ENCODE results near the gene HP.
A peak's percentile ranks its signal among the peaks of the same experiment; 100 is the strongest.

HP gene

GRCh38 chr16:72042157-72042660 lies 12.1 kb upstream of the HP start:
- no peaks in the 10 kb centered on the region for H3K36me3 ChIP-seq (ENCODE audit: insufficient read depth, low read length)
- H3K9me3 ChIP-seq (ENCODE audit: insufficient read depth, low read depth, low read length): no peaks in the 10 kb centered on the region
- peaks cover 9% of the 10 kb centered on the region for H3K4me1 ChIP-seq (ENCODE audit: insufficient read depth, low read length, poor library complexity, severe bottlenecking)
- no peaks in the 10 kb centered on the region for H3K27me3 ChIP-seq (ENCODE audit: insufficient read depth, low read length, poor library complexity, severe bottlenecking)
- peak overlapping the region; percentile 29 for H3K4me2 ChIP-seq (ENCODE audit: low read depth, low read length, poor library complexity, severe bottlenecking)
- no peaks in the 10 kb centered on the region for H3F3A ChIP-seq (ENCODE audit: low read depth)
- TF ChIP-seq, protein P1, sequence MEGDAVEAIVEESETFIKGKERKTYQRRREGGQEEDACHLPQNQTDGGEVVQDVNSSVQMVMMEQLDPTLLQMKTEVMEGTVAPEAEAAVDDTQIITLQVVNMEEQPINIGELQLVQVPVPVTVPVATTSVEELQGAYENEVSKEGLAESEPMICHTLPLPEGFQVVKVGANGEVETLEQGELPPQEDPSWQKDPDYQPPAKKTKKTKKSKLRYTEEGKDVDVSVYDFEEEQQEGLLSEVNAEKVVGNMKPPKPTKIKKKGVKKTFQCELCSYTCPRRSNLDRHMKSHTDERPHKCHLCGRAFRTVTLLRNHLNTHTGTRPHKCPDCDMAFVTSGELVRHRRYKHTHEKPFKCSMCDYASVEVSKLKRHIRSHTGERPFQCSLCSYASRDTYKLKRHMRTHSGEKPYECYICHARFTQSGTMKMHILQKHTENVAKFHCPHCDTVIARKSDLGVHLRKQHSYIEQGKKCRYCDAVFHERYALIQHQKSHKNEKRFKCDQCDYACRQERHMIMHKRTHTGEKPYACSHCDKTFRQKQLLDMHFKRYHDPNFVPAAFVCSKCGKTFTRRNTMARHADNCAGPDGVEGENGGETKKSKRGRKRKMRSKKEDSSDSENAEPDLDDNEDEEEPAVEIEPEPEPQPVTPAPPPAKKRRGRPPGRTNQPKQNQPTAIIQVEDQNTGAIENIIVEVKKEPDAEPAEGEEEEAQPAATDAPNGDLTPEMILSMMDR (conservative IDR thresholded peaks at IDR 0.05; ENCODE audit: low read length): no peak
- no peak for TF ChIP-seq EZH2phosphoT487 (IDR thresholded peaks at IDR 0.05; ENCODE audit: borderline replicate concordance)
- H3K79me2 ChIP-seq (ENCODE audit: insufficient read depth, low read length): no peaks in the 10 kb centered on the region
- no peaks in the 10 kb centered on the region for H4K20me1 ChIP-seq (ENCODE audit: insufficient read depth, low read length, poor library complexity, severe bottlenecking)
- no peak overlapping the region for H2AFZ ChIP-seq (ENCODE audit: low read length)
- no peak overlapping the region for H3K9ac ChIP-seq (ENCODE audit: low read depth, low read length, poor library complexity, severe bottlenecking)
- no peak overlapping the region for H3K4me3 ChIP-seq (ENCODE audit: low read length, poor library complexity, severe bottlenecking)
- H3K9me2 ChIP-seq (replicated peaks; ENCODE audit: low read depth, low read length): no peaks in the 10 kb centered on the region

DNA sequence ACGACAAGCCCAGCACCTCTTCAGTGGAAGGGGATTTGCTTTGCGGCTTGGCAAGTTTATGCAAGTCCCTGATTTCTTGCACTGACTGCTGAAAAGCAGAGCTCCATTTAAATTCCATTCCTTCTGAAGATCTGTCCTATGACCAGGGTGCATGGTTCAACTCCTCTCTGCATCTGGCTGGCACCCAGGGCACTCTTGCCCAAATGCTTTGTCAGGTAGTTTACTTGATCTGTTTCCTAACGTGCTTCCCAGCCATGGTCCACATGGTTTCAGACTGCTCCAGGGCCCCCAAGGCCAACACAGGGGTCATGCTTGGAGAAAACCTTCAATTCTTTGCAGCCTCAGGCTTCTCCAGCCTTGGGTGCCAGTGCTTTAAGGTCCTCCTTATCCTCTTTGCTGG lies 11.2 kb upstream of the HP start:
- Histone ChIP-seq H3K79me2 (ENCODE audit: insufficient read depth, low read length) (no peaks in the 10 kb centered on the region), H3F3A (ENCODE audit: low read depth) (no peaks in the 10 kb centered on the region), H4K20me1 (ENCODE audit: insufficient read depth, low read length, poor library complexity, severe bottlenecking) (no peaks in the 10 kb centered on the region), H3K36me3 (ENCODE audit: insufficient read depth, low read length) (no peaks in the 10 kb centered on the region), H3K9me3 (ENCODE audit: insufficient read depth, low read depth, low read length) (no peaks in the 10 kb centered on the region), H3K4me1 (ENCODE audit: insufficient read depth, low read length, poor library complexity, severe bottlenecking) (peaks cover 9% of the 10 kb centered on the region), H2AFZ (ENCODE audit: low read length) (no peak overlapping the region), H3K9me2 (replicated peaks; ENCODE audit: low read depth, low read length) (no peaks in the 10 kb centered on the region), H3K4me3 (ENCODE audit: low read length, poor library complexity, severe bottlenecking) (no peak overlapping the region), H3K27me3 (ENCODE audit: insufficient read depth, low read length, poor library complexity, severe bottlenecking) (no peaks in the 10 kb centered on the region), H3K9ac (ENCODE audit: low read depth, low read length, poor library complexity, severe bottlenecking) (no peak overlapping the region), H3K4me2 (ENCODE audit: low read depth, low read length, poor library complexity, severe bottlenecking) (no peak overlapping the region)
- TF ChIP-seq EZH2phosphoT487 (IDR thresholded peaks at IDR 0.05; ENCODE audit: borderline replicate concordance): no peak
- TF ChIP-seq, protein P1 (conservative IDR thresholded peaks at IDR 0.05; ENCODE audit: low read length): no peak

- no peaks in the 10 kb centered on the region for H3K27me3 ChIP-seq (ENCODE audit: insufficient read depth, low read length, poor library complexity, severe bottlenecking)
- peaks cover 9% of the 10 kb centered on the region for H3K4me1 ChIP-seq (ENCODE audit: insufficient read depth, low read length, poor library complexity, severe bottlenecking)
- no peaks in the 10 kb centered on the region for H3K9me3 ChIP-seq (ENCODE audit: insufficient read depth, low read depth, low read length)
- H4K20me1 ChIP-seq (ENCODE audit: insufficient read depth, low read length, poor library complexity, severe bottlenecking): no peaks in the 10 kb centered on the region
- no peaks in the 10 kb centered on the region for H3K9me2 ChIP-seq (replicated peaks; ENCODE audit: low read depth, low read length)
- no peak overlapping the region for H3K4me2 ChIP-seq (ENCODE audit: low read depth, low read length, poor library complexity, severe bottlenecking)
- H3K9ac ChIP-seq (ENCODE audit: low read depth, low read length, poor library complexity, severe bottlenecking): no peak overlapping the region
- H3F3A ChIP-seq (ENCODE audit: low read depth): no peaks in the 10 kb centered on the region
- no peaks in the 10 kb centered on the region for H3K79me2 ChIP-seq (ENCODE audit: insufficient read depth, low read length)
- H2AFZ ChIP-seq (ENCODE audit: low read length): no peak overlapping the region
- no peak overlapping the region for H3K4me3 ChIP-seq (ENCODE audit: low read length, poor library complexity, severe bottlenecking)
- H3K36me3 ChIP-seq (ENCODE audit: insufficient read depth, low read length): no peaks in the 10 kb centered on the region
- TF ChIP-seq, protein P1 (conservative IDR thresholded peaks at IDR 0.05; ENCODE audit: low read length): no peak
- no peak for TF ChIP-seq EZH2phosphoT487 (IDR thresholded peaks at IDR 0.05; ENCODE audit: borderline replicate concordance)
Measured at GRCh38 chr16:72043539-72043938, 10.8 kb upstream of the HP start.

Measured in Loucy (cell line).